ENCODE measurements around the gene GLIS1. TPM values are rescaled to one million over a fixed set of nuclear protein-coding genes. Genes with fewer than 3 reads are reported as not detected.

The GLIS1 gene
- total RNA-seq, 2 donors from 2014 or later, result not detected

DNA sequence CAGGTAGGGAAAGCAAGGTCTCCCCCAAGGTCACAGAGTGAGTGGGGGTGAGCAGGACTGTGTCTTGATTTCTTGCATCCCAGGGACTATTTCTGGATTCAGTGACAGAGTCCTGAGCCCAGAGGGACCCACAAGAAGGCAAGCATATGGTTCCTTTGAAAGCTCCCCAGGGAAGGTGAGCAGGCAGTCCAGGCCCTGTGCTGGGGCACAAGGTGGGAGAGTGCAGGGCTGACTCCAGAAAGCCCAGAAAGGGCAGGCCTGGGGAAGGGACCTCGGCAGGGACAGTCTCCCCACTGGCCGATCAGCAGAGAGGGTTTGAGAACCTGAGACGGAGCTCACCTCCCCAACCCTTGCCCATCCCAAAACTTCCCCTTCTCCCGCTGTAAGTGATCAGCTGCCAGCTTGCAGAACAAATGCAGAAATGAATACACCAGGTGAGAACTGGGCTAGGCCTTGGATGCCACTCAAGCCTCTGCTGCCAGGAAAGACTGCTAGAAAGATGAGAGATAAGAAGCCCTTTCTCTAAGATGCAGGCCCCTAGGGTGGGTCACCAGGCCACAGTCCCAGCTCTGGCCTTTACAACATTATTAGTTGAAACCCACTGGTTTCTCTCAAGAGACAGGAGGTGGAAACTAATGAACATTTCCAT lies 121.0 kb downstream of the GLIS1 start:
- H3K4me1 Mint-ChIP-seq, result no peaks in the 10 kb centered on the region
- no peak overlapping the region for H3K27ac Mint-ChIP-seq
- H3K4me3 Mint-ChIP-seq, result no peak overlapping the region
- H3K27me3 Mint-ChIP-seq, result peaks cover 8% of the 10 kb centered on the region
- ATAC-seq (replicated peaks), result no peak
- no peaks in the 10 kb centered on the region for H3K36me3 Mint-ChIP-seq (ENCODE audit: low read depth)
- no peaks in the 10 kb centered on the region for H3K9me3 Mint-ChIP-seq

DNA sequence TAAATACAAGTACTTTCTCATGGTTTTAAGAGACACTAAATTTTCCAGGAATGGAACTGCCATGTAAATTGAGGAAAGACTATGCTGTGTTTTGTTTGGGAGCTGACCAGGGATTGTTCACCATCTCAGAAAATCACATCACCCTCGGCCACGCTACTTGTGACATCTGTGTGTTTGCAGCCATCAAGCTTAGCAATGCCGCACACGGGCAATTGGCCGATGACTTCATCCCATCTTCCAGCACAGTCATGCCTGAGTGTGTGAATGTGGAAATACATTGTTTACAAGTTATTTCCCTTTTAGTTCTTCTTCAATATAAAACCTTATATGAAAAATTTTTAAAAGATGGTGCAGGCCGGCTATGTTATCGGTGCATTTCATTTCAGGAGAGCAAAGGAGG lies 121.6 kb downstream of the GLIS1 start:
- Mint-ChIP-seq H3K36me3 (ENCODE audit: low read depth) (no peaks in the 10 kb centered on the region), H3K4me1 (no peaks in the 10 kb centered on the region), H3K27ac (no peak overlapping the region), H3K4me3 (no peak overlapping the region), H3K27me3 (peaks cover 8% of the 10 kb centered on the region), H3K9me3 (no peaks in the 10 kb centered on the region)
- ATAC-seq (replicated peaks), result no peak

DNA sequence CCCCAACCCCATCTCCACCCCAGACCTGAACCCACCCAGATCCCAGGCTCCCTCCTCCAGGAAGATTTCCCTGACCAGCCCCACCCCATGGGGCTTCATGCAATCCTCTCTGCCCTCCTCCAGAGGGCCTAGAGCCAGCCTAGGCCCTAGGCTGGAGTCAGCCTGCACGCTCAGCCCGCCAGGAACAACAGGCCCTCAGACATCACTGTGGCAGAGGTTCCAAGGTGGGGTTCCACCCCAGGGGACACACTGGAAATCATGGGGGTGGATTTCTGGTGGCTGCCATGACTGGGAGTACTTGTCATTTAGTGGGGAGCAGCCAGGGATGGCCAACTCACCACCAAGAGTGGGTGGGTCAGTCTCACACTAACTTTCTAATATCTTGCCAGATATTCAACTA lies 122.0 kb downstream of the GLIS1 start:
- Mint-ChIP-seq H3K27me3 (peaks cover 8% of the 10 kb centered on the region), H3K4me1 (no peaks in the 10 kb centered on the region), H3K27ac (no peak overlapping the region), H3K36me3 (ENCODE audit: low read depth) (no peaks in the 10 kb centered on the region), H3K4me3 (no peak overlapping the region), H3K9me3 (no peaks in the 10 kb centered on the region)
- ATAC-seq (replicated peaks), result no peak

DNA sequence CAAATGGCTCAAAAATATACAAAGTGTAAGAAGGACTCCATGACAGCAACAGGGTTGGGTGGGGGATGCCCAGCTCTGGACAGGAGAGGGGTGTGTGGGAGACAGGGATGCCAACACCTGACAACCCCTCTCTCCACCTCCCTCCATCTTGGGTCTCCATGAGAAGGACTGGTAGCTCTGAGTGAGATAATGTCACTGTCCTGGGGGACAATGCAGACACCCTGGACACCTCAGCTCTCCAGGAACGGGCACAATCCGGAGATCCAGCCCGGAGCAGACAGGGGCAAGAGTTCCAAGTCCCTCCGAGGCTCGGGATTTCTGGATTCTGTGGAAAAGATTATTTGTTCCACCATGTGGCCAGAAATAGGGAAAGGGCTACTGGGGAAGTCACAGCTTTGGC lies 122.5 kb downstream of the GLIS1 start:
- no peaks in the 10 kb centered on the region for H3K4me1 Mint-ChIP-seq
- no peak for ATAC-seq (replicated peaks)
- no peak overlapping the region for H3K27ac Mint-ChIP-seq
- H3K9me3 Mint-ChIP-seq, result peaks cover 4% of the 10 kb centered on the region
- peaks cover 8% of the 10 kb centered on the region for H3K27me3 Mint-ChIP-seq
- no peaks in the 10 kb centered on the region for H3K36me3 Mint-ChIP-seq (ENCODE audit: low read depth)
- no peak overlapping the region for H3K4me3 Mint-ChIP-seq

DNA sequence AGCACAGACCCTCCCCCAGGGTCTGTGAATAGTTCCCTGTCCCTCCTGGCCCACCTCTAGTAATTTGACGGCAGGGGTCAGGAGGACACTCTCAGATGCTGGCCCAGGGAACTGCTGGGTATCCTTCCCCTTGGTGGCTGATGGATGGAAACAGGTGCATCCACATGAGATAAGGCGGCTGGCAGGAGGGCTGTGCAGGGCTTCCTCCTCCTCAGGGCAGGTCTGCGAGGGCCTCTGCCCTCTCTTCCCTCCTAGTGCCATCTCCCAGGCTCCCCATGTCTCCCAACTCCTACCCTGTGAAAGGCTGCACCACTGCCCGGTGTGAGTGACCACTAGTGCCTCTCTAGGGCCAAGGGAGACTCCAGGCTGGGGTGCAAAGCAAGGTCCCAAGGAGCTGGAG lies 123.9 kb downstream of the GLIS1 start:
- peaks cover 14% of the 10 kb centered on the region for H3K9me3 Mint-ChIP-seq
- no peaks in the 10 kb centered on the region for H3K4me1 Mint-ChIP-seq
- H3K27me3 Mint-ChIP-seq, result peaks cover 12% of the 10 kb centered on the region
- H3K27ac Mint-ChIP-seq, result no peak overlapping the region
- no peak for ATAC-seq (replicated peaks)
- H3K36me3 Mint-ChIP-seq (ENCODE audit: low read depth), result no peaks in the 10 kb centered on the region
- H3K4me3 Mint-ChIP-seq, result no peak overlapping the region

DNA sequence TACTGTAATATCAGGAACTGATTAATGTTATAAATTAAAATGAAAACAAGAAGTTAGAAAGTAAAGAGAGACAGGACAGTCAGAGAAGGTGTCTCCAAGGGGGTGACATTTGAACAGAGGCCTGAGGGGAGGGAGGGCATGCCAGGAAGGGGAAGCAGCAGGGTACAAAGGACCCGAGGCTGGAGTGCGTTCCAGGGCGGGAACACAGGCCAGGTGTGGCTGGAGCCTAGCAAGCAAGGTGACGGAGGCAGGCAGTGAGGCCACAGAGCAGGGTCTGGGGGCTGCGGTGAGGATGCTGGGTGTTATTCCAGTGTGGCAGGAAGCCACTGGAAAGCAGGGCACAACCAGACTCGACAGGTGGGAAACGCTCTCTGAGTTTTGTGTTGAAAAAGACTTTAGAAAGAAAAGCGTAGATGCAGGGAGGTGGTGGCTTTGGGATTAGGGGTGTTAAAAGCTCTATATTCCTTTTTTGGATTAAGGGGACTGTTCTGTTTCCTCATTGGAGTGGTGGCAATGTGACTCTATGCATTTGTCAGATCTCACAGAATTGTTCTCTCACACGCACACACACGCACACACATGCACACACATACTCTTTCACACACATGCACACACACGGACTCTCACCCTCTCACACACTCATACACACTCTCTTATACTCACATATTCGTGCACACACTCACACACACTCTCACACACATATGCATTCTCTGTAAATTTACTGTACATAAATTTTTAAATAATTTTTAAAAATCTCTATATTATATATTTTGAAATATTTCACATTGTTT lies 124.5 kb downstream of the GLIS1 start:
- Mint-ChIP-seq H3K27ac (no peak overlapping the region), H3K4me3 (no peak overlapping the region)

DNA sequence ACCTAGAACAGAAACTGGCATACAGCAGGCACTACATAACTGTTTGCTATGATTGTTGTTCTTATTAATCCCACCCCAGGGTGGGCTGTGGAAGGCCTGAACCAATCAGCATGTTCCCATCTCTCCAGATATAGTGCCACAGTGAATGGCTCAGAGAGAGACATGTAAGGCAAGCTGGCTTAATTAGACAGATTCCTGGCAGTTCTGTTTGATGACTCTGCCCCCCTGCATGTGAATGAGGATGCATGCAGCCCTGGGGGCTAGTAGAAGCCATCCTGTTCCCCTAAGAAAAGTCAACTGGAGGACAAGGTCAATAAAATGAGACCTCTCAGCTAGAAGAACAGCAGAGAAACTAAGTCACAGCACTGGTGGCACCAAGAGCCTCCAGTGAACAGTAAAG lies 130.3 kb downstream of the GLIS1 start:
- Mint-ChIP-seq H3K4me1 (no peaks in the 10 kb centered on the region), H3K4me3 (no peak overlapping the region), H3K36me3 (ENCODE audit: low read depth) (no peaks in the 10 kb centered on the region), H3K27ac (no peak overlapping the region), H3K27me3 (peaks cover 6% of the 10 kb centered on the region), H3K9me3 (peaks cover 17% of the 10 kb centered on the region)
- no peak for ATAC-seq (replicated peaks)

More for the DNA sequence above, 124.5 kb downstream of the GLIS1 start:
- H3K9me3 Mint-ChIP-seq, result peaks cover 17% of the 10 kb centered on the region
- no peaks in the 10 kb centered on the region for H3K36me3 Mint-ChIP-seq (ENCODE audit: low read depth)
- no peak for ATAC-seq (replicated peaks)
- peaks cover 14% of the 10 kb centered on the region for H3K27me3 Mint-ChIP-seq
- H3K4me1 Mint-ChIP-seq, result no peaks in the 10 kb centered on the region

DNA sequence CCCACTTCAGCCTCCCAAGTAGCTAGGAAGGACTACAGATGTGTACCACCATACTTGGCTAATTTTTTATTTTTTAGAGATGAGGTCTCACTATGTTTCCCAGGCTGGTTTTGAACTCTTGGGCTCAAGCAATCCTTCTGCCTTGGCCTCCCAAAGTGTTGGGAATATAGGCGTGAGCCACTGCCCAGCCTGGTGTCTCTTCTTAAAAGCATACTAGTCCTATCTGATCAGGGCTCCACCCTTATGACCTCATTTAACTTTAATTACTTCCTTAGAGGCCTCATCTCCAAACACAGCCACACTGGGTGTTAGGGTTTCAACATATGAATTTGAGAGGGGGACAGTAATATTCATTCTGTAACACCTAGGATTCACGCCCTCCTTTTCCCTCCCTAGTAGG lies 130.9 kb downstream of the GLIS1 start:
- Mint-ChIP-seq H3K9me3 (peaks cover 17% of the 10 kb centered on the region), H3K4me1 (no peaks in the 10 kb centered on the region), H3K4me3 (no peak overlapping the region), H3K27me3 (peaks cover 6% of the 10 kb centered on the region), H3K36me3 (ENCODE audit: low read depth) (no peaks in the 10 kb centered on the region), H3K27ac (no peak overlapping the region)
- no peak for ATAC-seq (replicated peaks)

DNA sequence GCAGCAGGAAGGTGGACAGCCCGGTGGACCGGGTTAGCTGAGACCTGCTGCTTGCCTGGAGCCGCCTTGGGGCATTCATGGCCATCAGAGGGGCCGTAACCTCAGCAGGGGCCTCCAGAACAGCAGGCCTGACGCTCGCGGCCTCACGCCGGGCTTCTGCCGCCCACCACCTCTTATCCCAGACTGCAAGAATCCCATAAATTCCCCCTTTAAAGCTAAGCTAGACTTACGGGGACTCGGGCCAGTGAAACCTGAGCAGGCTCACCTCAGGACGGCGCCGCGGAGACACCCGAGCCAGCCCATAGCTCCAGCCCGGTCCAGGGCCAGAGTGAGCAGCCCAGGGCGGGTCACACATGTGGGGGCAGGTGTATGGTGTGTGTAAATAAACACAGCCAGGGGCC lies 132.3 kb downstream of the GLIS1 start:
- no peaks in the 10 kb centered on the region for H3K36me3 Mint-ChIP-seq (ENCODE audit: low read depth)
- no peak overlapping the region for H3K4me3 Mint-ChIP-seq
- H3K27me3 Mint-ChIP-seq, result peaks cover 6% of the 10 kb centered on the region
- no peak for ATAC-seq (replicated peaks)
- no peak overlapping the region for H3K27ac Mint-ChIP-seq
- peaks cover 15% of the 10 kb centered on the region for H3K9me3 Mint-ChIP-seq
- no peaks in the 10 kb centered on the region for H3K4me1 Mint-ChIP-seq

DNA sequence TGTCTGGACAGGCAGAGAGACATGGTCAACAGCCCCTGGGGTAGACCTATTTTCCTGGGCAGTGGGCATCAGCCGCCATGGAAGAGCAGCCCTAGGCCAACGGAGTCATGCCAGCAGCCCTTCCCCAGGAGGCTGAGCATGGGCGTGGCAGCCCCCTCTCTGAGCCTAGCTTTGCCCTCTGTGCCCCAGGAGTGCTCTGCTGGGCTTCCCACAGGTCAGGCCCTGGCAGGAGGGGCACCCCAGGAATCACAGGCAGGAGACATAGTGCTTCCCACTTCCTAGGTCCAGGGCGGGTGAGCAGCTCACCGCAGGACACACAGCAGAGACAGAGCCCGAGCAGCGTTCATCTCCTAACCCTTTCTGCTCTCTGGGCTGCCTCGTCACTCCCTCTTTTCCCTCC lies 132.8 kb downstream of the GLIS1 start:
- peaks cover 10% of the 10 kb centered on the region for H3K9me3 Mint-ChIP-seq
- peaks cover 3% of the 10 kb centered on the region for H3K27me3 Mint-ChIP-seq
- H3K4me1 Mint-ChIP-seq, result no peaks in the 10 kb centered on the region
- H3K36me3 Mint-ChIP-seq (ENCODE audit: low read depth), result no peaks in the 10 kb centered on the region
- no peak overlapping the region for H3K27ac Mint-ChIP-seq
- no peak overlapping the region for H3K4me3 Mint-ChIP-seq
- ATAC-seq (replicated peaks), result no peak

DNA sequence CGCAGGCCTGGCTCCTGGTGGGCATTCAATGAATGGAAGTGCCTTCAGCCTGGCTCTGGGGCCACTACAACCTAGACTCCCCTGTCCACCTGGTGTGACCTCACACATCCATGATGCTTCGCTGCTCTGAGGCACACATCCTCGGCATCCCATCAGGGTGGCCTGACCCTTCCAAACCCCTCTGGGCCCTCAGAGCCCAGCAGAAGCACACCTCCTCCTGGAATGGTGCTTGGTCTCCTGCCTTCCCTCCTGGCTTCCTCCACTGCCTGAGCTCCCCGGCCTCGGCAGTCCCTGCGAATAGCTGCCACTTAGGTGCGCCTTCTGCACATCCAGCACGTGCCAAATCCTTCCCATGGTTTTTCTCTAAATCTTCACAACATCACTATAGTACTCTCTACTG lies 133.8 kb downstream of the GLIS1 start:
- Mint-ChIP-seq H3K9me3 (peaks cover 3% of the 10 kb centered on the region), H3K27ac (no peak overlapping the region), H3K36me3 (ENCODE audit: low read depth) (no peaks in the 10 kb centered on the region), H3K4me1 (no peaks in the 10 kb centered on the region), H3K4me3 (no peak overlapping the region), H3K27me3 (peaks cover 3% of the 10 kb centered on the region)
- no peak for ATAC-seq (replicated peaks)

DNA sequence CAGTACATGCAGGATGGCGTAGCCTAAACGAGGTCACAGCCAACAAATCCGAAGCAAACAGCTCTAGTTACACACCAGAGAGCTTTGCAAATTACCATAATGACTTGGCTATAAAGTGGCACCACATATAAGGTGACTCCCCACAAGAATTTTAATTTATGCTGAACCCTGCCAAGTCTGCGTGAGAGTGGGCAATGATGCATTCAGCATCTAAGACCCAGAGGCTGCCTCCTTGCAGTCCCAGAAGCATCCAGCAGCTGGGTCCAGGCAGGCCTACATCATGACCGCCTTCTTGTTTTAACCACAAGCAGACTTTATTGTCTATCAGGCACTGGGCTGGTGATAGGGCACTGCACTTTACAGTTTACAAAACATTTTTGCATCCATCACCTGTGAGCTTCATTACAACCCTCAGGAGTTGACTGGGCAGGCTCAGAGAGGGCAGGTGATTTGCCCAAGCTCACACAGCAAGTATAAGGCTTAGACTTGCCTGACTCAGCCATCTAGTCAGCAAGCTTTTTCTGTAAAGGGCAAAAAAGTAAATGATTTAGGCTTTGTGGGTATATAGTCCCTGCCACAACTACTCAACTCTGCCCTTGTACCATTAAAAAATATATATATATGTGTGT lies 134.6 kb downstream of the GLIS1 start:
- H3K4me1 Mint-ChIP-seq, result no peaks in the 10 kb centered on the region
- no peaks in the 10 kb centered on the region for H3K27me3 Mint-ChIP-seq
- H3K27ac Mint-ChIP-seq, result no peak overlapping the region
- no peaks in the 10 kb centered on the region for H3K9me3 Mint-ChIP-seq
- ATAC-seq (replicated peaks), result no peak
- H3K4me3 Mint-ChIP-seq, result no peak overlapping the region
- no peaks in the 10 kb centered on the region for H3K36me3 Mint-ChIP-seq (ENCODE audit: low read depth)

DNA sequence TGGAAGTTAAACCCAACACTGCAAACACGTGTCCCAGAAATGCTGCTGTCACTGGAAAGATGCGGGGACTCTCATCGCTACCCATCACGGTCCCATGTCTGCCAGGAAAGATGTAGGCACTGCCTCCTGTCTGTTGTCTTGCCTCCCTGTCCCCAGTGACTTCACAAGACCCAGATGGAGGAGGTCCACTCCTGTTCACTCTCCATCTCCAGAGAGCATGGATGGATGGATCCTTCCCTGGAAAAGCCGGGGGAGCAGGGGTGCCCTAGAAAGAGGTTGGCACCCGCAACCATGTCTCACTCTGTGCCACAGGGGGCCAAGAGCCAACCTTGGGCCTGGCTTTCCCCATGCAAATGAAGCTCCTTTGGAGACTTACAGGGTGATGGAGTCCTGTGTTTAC lies 135.5 kb downstream of the GLIS1 start:
- Mint-ChIP-seq H3K27ac (no peak overlapping the region), H3K4me1 (no peaks in the 10 kb centered on the region), H3K4me3 (no peak overlapping the region), H3K36me3 (ENCODE audit: low read depth) (no peaks in the 10 kb centered on the region), H3K27me3 (no peaks in the 10 kb centered on the region), H3K9me3 (no peaks in the 10 kb centered on the region)
- ATAC-seq (replicated peaks), result no peak

DNA sequence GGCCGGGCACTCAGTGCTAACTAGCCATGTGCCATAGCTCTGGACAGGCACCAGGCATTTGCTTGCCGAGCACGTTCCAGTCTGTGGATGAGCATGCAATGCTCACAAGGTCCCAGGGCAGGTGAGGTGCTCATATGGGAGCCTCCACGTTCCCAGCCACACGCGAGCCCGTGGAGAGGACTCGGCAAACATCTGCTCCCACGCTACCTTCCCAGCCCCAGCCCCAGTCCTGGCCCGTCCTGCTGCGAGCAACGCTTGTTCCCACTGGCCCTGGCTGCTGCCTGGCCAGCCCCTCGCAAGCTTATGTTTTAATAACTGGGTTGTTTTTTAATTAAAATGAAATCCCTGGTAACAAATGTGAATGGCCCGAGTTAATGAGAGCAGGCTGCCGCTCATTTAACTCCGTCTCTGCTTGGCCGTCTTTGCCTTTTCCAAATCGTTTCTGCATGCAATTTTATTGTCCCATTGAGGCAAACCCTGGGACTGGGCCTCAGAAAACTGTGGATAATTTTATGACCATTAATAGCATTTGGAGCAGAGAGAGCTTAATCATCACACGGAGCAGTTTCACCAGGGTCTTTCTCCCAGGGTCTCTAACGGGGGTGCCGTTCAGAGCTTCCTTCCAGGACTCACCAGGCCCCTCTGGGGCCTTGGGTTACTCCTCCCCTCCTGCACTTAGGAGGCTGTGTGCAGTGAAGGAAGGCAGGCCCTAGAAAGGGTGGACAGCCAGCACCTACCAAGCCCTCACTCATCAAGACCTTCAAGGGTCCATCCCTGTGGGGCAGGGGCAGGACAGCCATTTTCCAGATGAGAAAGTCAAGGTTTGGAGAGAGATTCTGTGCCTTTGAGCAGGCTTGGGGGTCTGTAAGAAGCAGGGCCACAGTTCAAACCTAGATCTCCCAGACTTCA lies 136.8 kb downstream of the GLIS1 start:
- no peaks in the 10 kb centered on the region for H3K9me3 Mint-ChIP-seq
- no peaks in the 10 kb centered on the region for H3K36me3 Mint-ChIP-seq (ENCODE audit: low read depth)
- no peak overlapping the region for H3K4me3 Mint-ChIP-seq
- no peak for ATAC-seq (replicated peaks)
- H3K27ac Mint-ChIP-seq, result no peak overlapping the region
- H3K4me1 Mint-ChIP-seq, result no peaks in the 10 kb centered on the region
- no peaks in the 10 kb centered on the region for H3K27me3 Mint-ChIP-seq
